Measurements from ENCODE around the gene CRISPLD2.
"Not testable (repeated sequence)": the region's sequence is repeated elsewhere in the genome, so short reads cannot be mapped to it uniquely, and the experiment has no call there.

CRISPLD2 gene

DNA sequence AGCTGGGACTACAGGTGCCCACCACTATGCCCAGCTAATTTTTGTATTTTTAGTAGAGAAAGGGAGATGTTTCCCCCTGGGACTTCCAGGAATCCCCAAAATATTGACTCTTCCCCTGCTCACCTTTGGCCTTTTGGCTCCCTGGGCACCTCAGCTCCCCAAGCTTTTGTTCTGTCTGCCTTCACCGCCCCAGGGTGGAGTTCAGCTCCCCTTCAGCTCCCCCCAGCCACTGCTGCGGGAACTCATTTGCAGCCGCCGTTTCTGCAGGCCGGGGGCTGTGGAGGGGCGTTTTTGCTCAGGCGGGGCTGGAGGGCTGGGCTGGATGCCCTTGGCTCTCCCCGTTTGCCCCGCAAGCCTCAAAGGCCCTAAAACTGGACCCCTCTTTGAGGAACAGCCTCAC, 47.9 kb downstream of the CRISPLD2 start:
- no peak for DNase-seq

DNA sequence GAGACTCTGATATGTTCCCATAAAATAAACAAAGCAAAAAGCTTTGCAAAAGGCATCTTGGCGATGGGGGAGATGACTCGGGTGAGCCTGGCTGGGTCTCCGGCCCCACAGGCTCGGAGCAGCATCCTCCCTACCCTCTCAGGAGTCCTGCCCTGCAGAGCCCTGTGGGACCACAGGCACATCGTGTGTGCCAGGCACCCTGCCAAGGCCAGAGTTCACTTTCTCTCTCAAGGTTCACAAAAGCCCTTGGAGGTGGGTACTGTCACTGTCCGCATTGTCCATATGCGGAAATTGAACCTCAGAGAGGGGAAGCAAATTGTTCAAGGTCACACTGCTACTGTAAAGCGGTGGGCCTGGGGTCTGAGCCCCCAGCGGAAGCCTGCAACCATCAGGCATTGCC, 48.5 kb downstream of the CRISPLD2 start:
- no peak for DNase-seq

DNA sequence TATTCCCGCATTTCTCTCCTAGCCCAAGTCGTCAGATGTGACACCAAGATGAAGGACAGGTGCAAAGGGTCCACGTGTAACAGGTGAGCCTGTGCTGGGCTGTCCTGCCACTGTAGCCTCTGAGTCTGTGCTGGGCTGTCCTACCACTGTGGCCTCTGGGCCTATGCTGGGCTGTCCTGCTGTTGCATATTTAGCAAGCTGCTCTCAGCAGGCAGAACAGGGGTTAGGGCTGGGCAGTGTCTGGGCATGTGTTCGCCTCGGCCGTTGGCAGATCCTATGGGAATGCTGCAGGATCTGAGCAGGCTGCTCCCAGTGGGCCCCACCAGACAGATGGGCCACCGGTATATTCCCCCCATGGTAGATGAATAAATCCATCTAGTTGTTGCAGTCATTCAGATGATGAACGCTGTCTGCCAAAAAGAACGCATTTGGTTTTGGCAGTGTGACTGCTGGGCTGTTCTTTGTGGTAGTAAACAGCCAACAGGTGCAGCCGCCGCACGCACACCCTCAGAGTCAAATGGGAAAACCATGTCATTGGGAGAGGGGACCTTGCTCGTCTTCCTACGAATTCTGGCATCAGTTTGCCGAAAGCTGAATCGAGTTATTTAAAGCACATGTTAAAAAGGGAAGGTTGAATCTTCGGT, 49.2 kb downstream of the CRISPLD2 start:
- no peak for DNase-seq

DNA sequence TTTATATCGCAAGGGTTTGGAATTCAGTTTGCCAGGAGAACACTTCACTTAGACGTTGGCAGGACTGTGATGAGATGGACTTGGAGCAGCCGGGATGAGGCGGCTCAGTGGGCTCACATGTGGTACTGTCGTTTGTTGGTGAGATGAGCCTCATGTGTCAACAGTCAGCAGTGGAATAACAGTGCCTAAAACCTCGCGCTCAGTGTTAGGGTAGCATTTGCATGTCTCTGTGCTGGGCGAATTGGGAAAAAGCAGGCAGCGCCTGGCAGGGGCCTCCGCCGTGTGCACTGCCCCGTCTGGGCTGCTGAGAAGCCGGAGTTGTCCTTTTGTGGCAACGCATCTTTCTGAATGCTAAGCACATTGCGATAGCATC, 49.7 kb downstream of the CRISPLD2 start:
- no peak for DNase-seq

DNA sequence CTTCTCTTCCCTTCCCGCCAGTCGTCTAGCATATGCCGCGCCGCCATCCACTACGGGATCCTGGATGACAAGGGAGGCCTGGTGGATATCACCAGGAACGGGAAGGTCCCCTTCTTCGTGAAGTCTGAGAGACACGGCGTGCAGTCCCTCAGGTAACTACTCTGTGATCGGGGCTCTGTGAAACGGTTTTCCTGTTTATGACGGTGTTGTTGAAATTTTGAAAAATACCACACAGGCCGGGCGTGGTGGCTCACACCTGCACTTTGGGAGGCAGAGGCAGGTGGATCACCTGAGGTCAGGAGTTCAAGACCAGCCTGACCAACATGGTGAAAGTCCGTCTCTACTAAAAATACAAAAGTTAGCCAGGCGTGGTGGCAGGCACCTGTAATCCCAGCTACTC, 53.2 kb downstream of the CRISPLD2 start:
- DNase-seq = not testable (repeated sequence)

DNA sequence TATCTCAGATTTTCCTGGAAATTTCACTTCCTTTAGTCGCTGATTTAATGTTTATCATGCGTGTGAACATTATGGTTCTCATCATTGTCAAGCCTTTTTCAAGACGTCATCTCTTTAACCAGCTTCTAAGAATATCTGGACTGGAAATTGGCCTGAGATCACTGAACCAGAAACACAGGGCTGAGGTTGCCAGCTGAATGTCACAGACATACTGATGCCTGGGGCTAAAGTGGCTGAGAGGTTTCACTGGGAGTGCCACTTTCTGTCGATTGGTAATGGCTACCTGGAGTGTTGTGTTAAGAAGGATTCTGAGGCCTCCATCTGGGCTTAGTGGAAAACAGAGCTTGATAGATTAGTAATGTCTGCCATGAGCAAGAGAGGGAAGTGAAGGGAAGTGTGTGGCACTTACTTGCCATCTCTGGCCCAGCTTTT, 54.2 kb downstream of the CRISPLD2 start:
- no peak for DNase-seq

DNA sequence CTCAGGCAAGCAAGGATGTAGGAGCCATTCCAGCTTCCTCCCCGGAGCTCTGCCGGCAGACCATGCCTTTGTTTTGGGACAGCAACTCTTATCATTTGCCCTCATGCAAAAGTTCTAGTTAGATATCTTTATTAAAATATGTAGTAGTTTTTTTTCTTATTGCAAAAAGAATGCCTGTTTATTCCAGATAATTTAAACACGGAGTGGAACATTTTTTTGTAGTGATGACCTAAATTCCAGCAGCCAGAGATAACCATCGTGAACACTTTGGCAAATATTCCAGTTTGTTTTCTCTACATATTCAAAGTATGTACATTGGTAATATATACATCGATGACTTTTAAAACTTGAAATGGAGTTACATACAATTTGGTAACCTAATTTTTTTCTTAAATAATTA, 54.8 kb downstream of the CRISPLD2 start:
- no peak for DNase-seq

DNA sequence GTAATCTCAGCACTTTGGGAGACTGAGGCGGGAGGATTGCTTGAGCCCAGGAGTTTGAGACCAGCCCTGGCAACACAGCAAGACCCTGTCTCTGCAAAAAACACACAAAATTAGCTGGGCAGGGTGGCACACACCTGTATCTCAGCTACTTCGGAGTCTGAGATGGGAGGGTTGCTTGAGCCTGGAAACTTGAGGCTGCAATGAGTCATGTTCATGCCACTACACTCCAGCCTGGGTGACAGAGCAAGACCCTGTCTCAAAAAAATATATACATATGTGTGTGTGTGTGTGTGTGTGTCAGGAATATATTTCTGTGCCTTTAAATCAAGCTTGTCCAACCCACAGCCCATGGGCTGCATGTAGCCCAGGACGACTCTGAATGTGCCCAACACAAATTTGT, 55.2 kb downstream of the CRISPLD2 start:
- DNase-seq = no peak

DNA sequence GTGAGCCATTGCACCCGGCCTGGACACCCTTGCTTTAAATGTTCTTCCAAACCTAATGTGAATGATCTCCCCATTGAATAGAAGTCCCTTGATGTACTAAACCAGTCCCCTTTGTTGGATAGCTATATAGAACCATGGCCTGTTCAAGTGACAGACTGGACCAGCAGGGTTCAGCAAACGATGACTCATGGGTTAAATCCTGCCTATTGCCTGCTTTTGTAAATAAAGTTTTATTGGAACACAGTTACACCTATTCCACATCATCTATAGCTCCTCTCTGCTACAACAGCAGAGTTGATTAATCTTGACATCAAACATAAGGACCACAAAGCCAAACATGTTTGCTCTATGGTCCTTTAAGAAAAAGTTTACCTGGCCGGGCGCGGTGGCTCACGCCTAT, 56.1 kb downstream of the CRISPLD2 start:
- DNase-seq = no peak

DNA sequence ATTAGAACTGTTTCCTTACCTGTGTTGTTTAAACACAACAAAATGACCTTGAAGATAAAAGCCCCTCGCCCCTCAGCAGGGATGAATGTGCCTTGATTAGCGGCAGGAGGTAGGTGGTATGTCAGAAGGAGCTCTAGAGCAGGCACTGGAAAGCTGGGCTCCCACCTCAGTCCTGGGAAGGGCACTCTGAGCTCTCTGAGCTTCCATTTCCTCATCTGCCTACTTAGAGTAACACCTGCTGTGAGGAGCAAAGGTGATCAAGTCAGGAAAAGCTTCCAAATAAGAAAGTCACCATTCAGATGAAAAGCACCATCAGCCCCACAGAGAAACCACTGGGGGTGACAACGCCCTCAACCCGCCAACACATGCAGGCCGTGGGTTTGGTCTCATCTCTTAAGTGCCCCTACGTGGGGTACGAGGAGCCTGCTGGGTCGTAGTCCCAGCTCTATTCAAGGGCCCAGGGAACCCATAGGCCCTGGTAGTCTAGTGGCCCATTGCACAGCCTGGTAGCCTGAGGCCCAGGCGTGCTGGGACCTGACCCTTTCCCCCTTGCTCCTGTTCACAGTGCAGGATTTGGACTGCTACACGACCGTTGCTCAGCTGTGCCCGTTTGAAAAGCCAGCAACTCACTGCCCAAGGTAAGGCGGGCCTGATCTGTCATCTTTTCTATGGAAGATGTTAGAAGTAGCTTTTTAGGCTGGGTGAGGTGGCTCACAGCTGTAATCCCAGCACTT, 57.3 kb downstream of the CRISPLD2 start:
- no peak for DNase-seq

DNA sequence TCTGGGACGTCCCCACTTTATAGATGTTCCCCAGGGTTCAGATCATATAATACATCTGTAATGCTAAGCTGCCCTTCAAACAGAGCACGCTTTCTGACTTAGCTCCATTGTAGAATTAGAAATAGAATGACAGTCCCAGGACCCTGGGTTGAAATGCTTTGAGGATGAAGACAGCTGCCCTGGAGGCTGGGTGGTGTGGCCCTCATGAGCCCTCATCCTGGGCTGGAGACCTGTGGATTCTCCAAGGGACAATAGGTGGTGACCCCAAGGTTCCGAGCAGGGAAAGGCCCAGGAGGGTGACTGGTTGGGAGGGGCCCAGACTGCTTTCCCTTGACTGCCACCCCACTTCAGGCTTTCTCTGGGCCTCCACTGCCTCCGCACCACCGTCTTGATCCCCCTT, 59.0 kb downstream of the CRISPLD2 start:
- no peak for DNase-seq

DNA sequence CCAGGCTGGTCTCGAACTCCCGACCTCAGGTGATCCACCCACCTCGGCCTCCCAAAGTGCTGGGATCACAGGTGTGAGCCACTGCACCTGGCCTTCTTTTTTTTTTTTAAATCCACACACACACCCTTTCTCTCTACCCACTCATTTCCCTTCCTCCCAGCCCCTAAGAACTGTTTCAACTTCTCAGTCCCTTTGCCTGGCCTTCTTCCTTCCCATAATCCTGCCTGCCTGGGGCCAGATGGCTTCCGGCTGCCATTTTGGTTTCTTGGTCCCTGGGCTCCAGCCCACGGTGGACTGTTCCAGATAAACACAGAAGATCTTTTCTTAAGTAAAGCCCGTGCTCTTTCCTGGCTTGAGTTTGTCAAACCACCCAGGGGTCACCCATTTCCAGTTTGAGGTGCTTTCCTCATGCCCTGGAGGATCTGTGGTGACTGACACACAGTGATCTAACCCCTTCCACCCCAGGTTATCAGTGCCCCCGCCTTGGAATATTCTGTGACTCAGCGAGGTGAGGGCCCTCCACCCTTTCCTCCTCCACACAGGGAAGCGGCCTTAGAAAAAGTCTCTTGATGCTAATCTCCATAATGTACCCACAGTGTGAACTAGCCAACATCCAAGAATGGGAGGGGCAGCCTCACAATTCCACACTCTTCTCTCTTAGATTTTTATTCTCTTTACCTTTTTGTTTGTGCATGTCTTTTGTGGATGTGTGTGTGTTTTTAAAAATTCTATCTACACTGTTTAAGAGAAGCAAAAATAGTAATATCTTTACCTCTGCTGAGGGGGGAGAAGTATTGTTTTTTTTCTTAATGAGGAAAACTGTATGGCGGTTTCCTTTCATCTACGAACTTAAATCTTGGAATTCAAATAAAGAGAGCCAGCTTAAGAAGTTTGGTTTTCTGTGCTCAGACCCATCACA, 60.0 kb downstream of the CRISPLD2 start:
- no peak for DNase-seq

DNA sequence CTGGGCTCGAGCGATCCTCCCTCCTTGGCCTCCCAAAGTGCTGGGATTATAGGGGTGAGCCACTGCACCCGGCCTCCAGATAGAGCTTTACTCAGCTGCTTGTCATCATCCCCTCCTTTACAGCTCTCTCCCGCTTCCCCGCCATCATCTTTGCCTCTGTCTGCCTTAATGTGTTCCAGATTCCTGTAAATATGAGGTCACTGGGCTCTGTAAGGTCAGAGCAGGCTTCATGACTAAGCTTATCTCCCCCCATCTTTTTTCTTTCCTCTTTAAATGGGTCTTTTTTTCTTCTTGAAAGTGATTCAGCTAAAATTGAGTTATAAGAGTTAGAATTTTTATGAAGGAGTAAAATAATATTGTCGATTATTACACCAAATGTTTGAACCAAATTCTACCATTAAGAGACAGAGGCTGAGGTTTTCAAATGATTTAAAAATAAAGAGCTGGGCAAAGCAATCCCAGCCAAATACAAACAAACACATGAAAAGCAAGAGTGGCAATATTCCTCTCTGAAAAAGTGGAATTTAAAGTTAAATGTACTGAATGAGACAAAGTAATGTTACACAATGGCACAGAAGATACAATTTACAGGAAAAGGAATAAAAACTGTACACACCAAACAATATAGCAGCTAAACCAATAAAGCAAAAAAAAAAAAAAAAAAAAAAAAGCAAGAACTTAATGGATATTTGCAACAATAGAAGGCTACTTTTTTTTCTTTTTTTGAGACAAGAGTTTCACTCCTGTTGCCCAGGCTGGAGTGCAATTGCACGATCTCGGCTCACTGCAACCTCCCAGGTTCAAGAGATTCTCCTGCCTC, 62.1 kb downstream of the CRISPLD2 start:
- no peak for DNase-seq

DNA sequence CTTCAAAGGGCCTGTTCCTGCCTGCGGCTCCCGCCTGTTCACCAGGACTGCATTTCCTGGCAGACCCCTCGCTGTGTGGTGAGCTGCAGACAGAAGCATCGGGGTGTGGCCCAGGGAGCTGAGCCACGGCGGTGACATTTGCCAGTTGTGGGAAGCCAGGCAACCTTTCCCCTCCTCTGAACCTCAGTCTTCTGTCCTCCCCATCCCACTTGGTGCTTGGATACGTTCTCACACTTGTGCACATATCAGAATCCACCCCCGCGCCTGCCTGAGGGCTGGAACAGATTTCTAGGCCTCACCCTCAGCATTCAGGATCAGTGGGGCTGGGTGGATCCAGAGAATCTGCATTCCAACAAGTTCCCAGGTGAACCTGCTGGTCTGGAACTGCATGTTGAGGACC, 63.5 kb downstream of the CRISPLD2 start:
- DNase-seq = no peak

DNA sequence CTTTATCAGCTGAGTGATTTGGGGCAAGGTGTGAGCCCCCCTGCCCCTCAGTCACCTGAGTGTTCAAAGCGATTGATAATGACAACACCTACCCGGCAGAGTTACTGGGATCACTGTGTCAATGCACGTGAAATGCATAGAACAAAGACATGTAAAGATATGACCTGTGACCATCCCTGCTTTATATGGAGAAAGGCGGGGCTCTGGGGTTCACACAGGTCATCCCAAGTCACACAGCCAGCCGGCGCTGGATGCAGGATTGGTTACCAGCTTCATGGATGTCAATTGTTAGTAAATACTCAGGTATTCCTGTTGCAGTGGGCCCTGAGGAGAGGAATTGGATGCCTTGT, 64.4 kb downstream of the CRISPLD2 start:
- no peak for DNase-seq

DNA sequence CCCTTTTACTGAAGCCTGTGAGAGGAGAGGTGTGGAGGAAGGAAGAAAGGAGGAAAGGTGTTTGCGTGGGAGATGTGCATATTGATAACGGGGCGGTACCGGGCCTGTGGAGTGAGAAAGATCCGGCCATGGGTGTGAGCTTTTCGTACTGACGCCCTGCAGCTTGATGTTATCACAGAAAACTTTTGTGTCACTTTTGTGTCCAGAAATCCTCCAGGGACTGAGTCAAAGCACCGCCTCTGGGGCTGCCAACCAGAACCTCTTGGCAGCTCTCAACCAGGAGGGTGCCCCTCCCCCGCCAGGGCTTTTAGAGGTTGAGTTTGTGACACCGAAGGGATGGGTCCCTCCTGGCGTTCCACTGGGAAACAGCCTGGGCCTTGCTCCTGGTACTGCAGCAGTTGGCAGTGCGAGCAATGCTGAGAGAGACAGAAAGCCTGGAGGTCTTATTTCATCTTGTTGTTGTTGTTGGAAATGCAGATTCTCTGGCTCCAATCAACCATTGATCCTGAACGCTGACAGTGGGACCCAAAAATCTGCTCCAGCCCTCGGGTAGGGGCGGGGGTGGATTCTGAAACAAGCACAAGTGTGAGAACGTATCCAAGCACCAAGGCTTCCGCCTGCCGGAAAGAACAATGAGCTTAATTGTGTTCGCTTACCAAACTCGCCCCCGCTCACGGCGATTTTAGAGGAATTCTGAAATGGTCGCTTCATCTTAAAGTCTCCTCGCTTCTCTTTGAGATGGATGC, 65.0 kb downstream of the CRISPLD2 start:
- no peak for DNase-seq

DNA sequence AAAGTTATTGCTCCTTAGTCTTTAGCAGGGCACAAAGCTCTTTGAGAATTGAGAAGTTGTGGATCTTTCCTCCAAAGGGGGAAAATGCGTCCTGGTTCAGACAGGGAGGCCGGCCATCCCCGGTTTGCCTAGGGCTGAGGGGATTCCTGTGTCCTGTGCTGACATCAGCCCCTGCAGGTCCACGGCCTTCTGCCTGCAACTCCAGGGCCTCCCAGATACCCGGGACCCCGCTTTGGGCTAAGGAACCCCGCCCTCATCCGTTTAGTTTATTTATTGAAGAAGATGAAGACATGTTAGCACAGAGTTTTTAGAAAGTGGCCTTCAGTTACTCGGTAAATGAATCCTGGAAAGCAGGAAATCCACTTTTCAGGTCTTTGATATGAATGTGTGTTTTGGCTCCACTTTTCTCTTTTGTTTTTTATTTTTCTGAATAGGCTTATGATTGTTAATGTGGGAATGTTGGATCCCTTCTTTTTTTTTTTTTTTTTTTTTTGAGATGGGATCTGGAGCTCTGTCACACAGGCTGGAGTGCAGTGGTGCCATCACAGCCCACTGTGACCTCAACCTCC, 65.6 kb downstream of the CRISPLD2 start:
- DNase-seq = no peak

DNA sequence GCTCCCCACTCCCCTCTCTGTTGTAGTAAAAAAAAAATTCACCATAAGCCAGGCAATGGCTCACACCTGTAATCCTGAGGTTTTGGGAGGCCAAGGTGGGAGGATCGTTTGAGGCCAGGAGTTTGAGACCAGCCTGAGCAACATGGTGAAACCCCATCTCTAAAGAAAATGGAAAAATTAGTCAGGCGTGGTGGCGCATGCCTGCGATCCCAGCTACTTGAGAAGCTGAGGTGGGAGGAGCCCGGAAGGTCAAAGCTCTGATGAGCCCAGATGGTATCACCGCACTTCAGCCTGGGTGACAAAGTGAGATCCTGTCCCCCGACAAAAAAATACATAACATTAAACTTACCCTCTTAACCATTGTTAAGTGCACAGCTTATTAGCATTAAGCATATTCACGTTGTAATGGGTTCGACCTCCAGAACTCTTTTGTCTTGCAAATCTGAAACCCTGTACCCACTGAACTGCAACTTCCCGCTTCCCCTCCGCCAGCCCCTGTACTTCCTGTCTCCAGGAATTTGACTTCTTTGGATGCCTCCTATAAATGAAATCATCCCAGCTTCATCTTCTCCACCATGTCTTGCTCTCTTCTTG, 66.8 kb downstream of the CRISPLD2 start:
- DNase-seq = no peak

DNA sequence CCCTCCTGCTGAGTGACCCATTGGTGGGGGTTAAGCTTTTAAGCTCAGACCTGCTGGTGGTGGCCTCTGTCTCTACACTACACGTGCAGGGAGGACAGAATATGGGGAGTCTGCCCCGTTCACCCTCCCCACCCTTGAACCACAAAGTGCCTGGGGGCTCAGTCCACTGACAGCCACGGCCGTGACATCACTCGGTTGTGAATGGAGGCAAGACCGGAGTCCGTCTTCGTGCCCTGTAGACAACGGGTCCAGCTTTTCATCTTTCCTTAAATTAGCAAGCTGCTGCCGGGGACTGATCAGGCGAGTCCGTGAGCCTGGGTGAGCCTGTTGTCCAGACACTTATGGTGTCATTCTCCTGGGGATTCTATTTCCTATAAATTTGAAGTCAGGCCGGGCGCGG, 67.4 kb downstream of the CRISPLD2 start:
- no peak for DNase-seq

DNA sequence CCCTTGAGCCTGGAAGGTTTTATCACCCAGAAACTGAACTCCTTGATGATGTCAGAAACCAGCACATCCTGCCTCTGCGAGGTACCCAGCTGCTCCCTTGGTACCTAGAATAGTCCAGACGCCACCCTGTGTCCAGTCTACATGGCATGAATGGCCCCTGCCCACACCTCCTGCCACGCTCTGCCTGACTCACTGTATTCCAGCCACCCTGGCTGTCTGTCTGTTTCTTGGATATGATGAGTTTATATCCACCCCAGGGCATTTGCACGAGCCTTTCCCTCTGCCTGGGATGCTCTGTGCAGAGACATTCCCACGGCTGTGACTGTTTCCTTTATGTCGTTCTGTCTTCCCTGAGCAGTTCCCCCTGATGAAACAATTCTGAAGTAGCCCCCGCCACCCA, 68.7 kb downstream of the CRISPLD2 start:
- DNase-seq = no peak

DNA sequence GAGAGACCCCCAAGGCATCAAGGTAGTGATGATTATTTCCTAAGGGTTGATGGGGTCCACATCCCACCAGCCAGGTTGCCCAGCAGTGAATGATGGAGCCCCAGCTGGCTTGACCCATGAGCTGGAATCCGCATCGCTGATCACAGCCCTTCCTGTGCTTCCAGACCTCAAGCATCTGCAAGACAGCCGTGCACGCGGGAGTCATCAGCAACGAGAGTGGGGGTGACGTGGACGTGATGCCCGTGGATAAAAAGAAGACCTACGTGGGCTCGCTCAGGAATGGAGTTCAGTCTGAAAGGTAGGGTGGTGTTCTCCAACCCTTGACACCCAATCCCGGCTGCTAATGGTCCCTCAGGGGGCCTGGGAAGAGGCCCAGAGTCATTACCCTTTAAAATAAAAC, 69.3 kb downstream of the CRISPLD2 start:
- no peak for DNase-seq

DNA sequence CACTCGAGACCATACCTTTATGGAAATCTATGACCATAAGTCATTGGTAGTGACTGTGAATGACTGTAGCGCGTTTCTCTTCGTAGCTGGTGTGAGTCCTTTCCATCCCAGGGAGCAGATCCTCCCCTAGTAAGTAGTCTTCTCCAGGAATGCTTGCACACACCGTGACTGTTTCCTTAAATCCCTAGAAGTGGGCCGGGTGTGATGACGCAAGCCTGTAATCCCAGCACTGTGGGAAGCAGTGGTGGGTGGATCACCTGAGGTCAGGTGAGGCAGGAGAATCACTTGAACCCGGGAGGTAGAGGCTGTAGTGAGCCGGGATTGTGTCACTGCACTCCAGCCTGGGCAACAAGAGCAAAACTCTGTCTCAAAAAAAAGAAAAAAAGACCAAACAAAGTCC, 70.6 kb downstream of the CRISPLD2 start:
- DNase-seq = no peak
